Stimulated activated CD8-positive, alpha-beta memory T cell treated with anti-CD3 and anti-CD28 coated beads, Interleukin-15, amount 100 ng/mL, for 1 hour (primary cell): ENCODE measurements around the gene EMILIN3.
A peak's percentile ranks its signal among the peaks of the same experiment; 100 is the strongest.

ENCODE experiments used
- DNase-seq: peaks from one replicate; pipeline ENCODE4 v3.0.0-alpha.2; 2020; ENCODE audit warnings: low read depth

Gene EMILIN3

DNA sequence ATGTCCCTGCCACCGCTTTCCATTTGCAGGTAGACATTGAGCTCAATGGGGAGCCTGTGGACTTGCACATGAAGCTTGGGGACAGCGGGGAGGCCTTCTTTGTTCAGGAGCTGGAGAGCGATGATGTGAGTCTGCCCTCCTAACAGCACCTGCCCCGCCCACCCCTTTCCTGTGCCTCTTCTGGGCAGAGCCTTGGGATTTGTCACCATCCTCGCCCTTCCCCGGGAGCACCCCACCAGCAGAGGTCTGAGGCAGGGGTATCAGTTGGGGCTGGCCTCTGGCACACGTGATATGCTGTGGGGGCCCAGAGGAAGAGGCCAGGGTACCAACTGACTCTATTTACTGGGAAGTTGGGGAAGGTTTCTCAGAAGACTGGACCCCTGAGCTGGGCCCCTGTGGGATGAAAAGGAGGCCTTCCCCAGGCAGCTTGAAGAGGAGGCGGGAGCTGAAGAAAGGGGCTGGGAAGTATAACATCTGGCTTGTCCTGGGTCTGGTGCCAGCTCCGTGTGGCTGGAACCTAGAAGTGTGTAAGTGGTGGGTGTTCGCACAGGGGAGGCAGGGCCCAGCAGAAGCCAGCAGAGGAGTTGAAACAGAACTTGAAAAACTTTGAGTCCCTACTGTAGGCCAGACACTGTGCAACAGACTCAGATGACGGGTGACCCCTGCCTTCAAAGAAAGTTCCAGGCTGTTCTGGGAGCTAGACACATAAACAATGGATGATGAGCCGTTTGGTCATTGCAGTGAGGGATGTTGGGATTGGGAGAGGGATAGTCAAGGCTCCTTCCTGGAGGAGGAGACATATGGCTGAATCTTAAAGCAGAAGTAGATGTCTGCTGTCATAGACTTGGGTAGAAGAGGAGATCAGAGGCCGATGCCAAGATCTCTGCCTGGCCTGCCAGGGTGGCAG is 18.8 kb downstream of the EMILIN3 start:
- DNase-seq = no peak

DNA sequence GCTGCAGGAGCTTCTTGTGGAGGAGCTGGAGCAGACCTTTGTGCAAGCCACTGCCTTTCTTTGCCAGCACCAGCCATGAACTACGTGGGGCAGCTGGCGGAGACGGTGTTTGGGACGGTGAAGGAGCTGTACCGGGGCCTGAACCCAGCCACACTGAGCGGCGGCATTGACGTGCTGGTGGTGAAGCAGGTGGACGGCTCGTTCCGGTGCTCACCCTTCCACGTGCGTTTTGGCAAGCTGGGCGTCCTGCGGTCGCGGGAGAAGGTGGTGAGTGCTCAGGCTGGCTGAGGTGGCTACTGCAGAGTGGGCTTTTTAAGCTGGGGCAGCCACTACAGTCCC is 20.9 kb downstream of the EMILIN3 start:
- DNase-seq = no peak

GRCh38 chr20:41344938-41345728 is 21.5 kb downstream of the EMILIN3 start:
- no peak for DNase-seq

- no peak for DNase-seq
Observed at GRCh38 chr20:41344477-41344876, 22.1 kb downstream of the EMILIN3 start.

- DNase-seq = no peak
Observed at GRCh38 chr20:41342474-41343464, 23.8 kb downstream of the EMILIN3 start.

GRCh38 chr20:41340327-41341055 is 26.1 kb downstream of the EMILIN3 start, which contains the start of gene LPIN3:
TSS of gene LPIN3 (plus strand) at chr20:41340821. CDS start at chr20:41345804, 4,983 bp downstream.
- peak; percentile 9 for DNase-seq

GRCh38 chr20:41339957-41340326 is 26.7 kb downstream of the EMILIN3 start:
- DNase-seq = peak; percentile 69

GRCh38 chr20:41336711-41337492 is 29.7 kb downstream of the EMILIN3 start:
- DNase-seq = no peak

DNA sequence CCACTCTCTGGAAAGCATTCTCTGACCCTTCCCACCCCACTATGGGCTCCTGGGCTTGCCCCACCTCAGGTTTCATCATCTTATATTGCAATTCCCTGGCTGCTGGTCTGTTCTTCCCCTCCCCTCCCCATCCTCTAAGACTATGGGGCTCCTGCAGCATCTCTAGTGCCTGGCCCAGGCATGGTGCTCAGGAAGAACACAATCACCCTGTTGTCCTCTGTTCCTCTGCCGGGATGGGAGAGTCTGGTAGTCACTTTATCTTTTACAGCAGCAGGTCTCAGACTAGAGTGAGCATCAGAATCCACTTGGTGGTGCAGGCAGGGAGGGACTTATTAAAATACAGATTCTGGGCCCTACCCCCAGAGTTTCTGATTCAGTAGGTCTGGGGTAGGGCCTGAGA is 31.0 kb downstream of the EMILIN3 start:
- DNase-seq = no peak

DNA sequence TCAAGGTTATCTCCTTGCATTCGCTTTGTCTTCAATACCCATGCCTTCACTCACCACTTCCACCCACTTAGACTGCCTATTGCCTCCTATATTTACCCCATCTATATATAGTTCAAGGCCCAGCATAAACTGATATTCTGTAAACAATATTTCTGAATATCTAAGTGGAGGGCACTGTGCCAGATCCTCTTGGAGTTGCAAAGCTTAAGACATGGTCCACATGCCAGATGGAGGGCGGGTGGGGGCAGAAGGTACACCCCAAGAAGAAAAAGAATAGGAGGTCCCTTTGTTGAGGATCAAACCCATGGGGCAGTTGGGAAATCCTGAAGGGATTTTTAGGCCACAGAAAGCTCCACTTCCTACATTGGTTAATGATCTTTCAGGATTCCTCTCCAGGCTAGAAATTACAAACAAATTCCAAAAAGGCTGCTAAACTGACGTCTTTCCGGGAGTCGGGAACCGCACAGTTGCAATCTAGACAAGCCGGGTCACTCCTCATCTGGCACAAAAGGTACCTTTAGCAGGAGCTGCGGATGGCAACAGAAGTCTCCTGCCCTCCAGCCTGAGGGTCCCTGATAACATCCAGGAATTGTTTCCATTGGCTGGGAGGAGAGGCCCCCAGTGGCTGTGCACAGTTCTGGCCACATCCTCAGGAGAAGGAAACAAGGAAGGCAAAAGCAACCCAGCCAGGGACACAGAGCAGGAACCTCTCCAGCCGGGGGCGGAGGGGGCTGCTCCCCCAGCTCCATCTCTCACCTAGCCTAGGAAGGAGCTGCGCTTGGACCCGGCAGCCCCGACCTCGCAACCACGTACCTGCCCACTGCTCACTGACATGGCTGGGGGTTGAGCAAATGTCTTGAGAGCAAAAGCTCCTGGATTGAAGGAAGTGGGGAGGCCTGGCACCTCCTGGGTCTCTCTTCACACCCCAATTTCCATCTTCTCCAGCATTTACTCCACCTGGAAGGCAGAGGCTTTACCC is 31.9 kb downstream of the EMILIN3 start:
- no peak for DNase-seq

- DNase-seq = no peak
Observed at GRCh38 chr20:41334036-41334435, 32.6 kb downstream of the EMILIN3 start.

DNA sequence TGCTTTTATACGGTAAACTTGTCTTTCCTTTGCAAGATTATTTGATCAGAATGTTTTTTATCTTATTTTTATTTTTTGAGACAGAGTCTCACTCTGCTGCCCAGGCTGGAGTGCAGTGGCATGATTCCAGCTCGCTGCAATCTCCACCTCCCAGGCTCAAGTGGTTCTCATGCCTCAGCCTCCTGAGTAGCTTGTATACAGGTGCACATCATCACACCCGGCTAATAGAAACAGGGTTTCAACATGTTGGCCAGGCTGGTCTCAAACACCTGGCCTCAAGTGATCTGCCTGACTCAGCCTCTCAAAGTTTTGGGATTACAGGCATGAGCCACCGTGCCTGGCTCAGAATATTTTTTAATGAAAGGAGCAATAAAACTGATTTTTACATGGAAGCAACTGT is 34.9 kb downstream of the EMILIN3 start:
- DNase-seq = no peak

GRCh38 chr20:41330941-41331340 is 35.7 kb downstream of the EMILIN3 start:
- DNase-seq = no peak

- no peak for DNase-seq
Observed at GRCh38 chr20:41330343-41330720, 36.3 kb downstream of the EMILIN3 start.

GRCh38 chr20:41329435-41330342 is 36.9 kb downstream of the EMILIN3 start:
- DNase-seq = peak; percentile 35

- no peak for DNase-seq
Observed at GRCh38 chr20:41327178-41327577, 39.4 kb downstream of the EMILIN3 start.

DNA sequence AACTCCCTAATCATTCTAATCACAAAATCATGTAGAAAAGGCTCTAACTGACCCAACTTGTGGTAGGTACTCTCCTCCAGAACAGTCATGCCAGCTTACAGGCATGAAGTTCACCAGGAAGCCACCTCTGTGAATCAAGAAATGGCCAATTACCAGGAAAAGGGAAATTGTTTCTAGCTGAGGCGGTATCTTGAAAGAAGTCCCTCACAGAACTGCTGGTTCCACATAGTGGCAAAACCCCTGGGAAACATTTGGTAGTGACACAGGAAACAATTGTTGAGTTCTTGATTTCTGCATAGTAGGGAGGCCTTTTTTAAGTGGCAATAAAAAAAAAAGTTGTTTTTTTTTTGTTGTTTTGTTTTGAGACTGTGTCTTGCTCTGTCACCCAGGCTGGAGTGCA is 45.6 kb downstream of the EMILIN3 start:
- no peak for DNase-seq

- no peak for DNase-seq
Observed at GRCh38 chr20:41320441-41320840, 46.2 kb downstream of the EMILIN3 start.
